PC-3 (cell line): ENCODE measurements around the gene NOP56. TPM values are rescaled to one million over a fixed set of nuclear protein-coding genes. Genes with fewer than 3 reads are reported as not detected.
"Not testable (repeated sequence)": the region's sequence is repeated elsewhere in the genome, so short reads cannot be mapped to it uniquely, and the experiment has no call there.

Source experiments
- ATAC-seq: fragments of 200-7000 bp; cut with Tn5 transposase; 2 replicates; pipeline ENCODE4 v1.9.1; 2020; ENCODE audit warnings: mild to moderate bottlenecking, moderate library complexity
- BruUV-seq: library from RNA; stranded (reverse); fragments of 400-500 nt; replicated peaks from 2 replicates; lab custom pipeline; 2021; lab: Mats Ljungman, UMichigan
- CTCF ChIA-PET: fragments of 300-600 bp; sonication (Branson Sonifier 250); formaldehyde crosslinking; loops from one replicate; lab custom pipeline; 2022; ENCODE audit warnings: antibody characterized with exemption; lab: Charles Lee
- POLR2A ChIA-PET: fragments of 300-600 bp; sonication (Branson Sonifier 250); formaldehyde crosslinking; loops from one replicate; lab custom pipeline; 2022; ENCODE audit warnings: antibody characterized with exemption; ENCODE audit not compliant: unreplicated experiment; lab: Charles Lee
- DNase-seq: peaks from one replicate; pipeline ENCODE4 v3.0.0-alpha.2; 2015
- H2AFZ ChIP-seq: fragments of 300-600 bp; sonication (generic); 2 replicates; pipeline ENCODE4 v1.6.0; 2016; ENCODE audit warnings: antibody characterized with exemption, low read length
- H3F3A ChIP-seq: fragments of 300-600 bp; sonication (generic); one replicate; pipeline ENCODE4 v1.6.0; 2017; ENCODE audit warnings: antibody characterized with exemption, low read length, control low read depth, mild to moderate bottlenecking; ENCODE audit not compliant: unreplicated experiment
- H3K27ac ChIP-seq: fragments of 300-600 bp; sonication (generic); 2 replicates; pipeline ENCODE4 v1.5.1; 2016; ENCODE audit warnings: mild to moderate bottlenecking, low read length
- H3K27me3 ChIP-seq: fragments of 300-600 bp; sonication (generic); 2 replicates; pipeline ENCODE4 v1.6.1; 2016; ENCODE audit warnings: low read length, mixed read lengths
- H3K36me3 ChIP-seq: fragments of 300-600 bp; sonication (generic); 2 replicates; pipeline ENCODE4 v1.6.1; 2016; ENCODE audit warnings: low read depth, mixed run types, low read length, mixed read lengths
- H3K4me1 ChIP-seq: fragments of 300-600 bp; sonication (generic); 2 replicates; pipeline ENCODE4 v1.5.1; 2016; ENCODE audit warnings: low read length; ENCODE audit not compliant: insufficient read depth
- H3K4me2 ChIP-seq: fragments of 300-600 bp; sonication (generic); 2 replicates; pipeline ENCODE4 v1.6.0; 2016; ENCODE audit warnings: low read length
- H3K4me3 ChIP-seq: fragments of 300-600 bp; sonication (generic); 2 replicates; pipeline ENCODE4 v1.5.1; 2016; ENCODE audit warnings: mild to moderate bottlenecking, low read length, mixed read lengths
- H3K79me2 ChIP-seq: fragments of 300-600 bp; sonication (generic); 2 replicates; pipeline ENCODE4 v1.6.1; 2017; ENCODE audit warnings: low read length, mixed read lengths
- H3K9ac ChIP-seq: fragments of 300-600 bp; sonication (generic); 2 replicates; pipeline ENCODE4 v1.6.0; 2016; ENCODE audit warnings: mild to moderate bottlenecking, low read length
- H3K9me2 ChIP-seq: fragments of 300-600 bp; sonication (generic); replicated peaks from 2 replicates; pipeline ENCODE4 v1.6.1; 2016; ENCODE audit warnings: mixed run types, low read length, mixed read lengths
- H3K9me3 ChIP-seq: fragments of 300-600 bp; sonication (generic); 2 replicates; pipeline ENCODE4 v1.6.1; 2016; ENCODE audit warnings: low read length, mixed read lengths
- H4K20me1 ChIP-seq: fragments of 300-600 bp; sonication (generic); 2 replicates; pipeline ENCODE4 v1.6.1; 2016; ENCODE audit warnings: low read length, mixed read lengths
- EZH2 ChIP-seq: fragments of 300-600 bp; sonication (generic); IDR thresholded peaks from one replicate; pipeline ENCODE4 v1.6.1; 2017; ENCODE audit warnings: antibody characterized with exemption, mild to moderate bottlenecking, low read length; ENCODE audit not compliant: unreplicated experiment
- EZH2phosphoT487 ChIP-seq: fragments of 300-600 bp; sonication (generic); IDR thresholded peaks from 2 replicates; pipeline ENCODE4 v1.6.1; 2018; ENCODE audit warnings: mild to moderate bottlenecking, antibody characterized with exemption, low read length, borderline replicate concordance
- intact Hi-C: fragments of 100-400 bp; cut with micrococcal nuclease; formaldehyde crosslinking; loops from 2 replicates; pipeline ENCODE4 v1.9.0; 2023
- total RNA-seq: library from RNA; depleted of rRNA; stranded (reverse); fragments of >200 nt; gene quantifications from 2 replicates; pipeline ENCODE4 v1.2.3, GENCODE V29; 2014
- TF ChIP-seq, protein P1 (sequence below): fragments of 300-600 bp; sonication (generic); conservative IDR thresholded peaks from 2 replicates; pipeline ENCODE4 v1.5.1; 2017; ENCODE audit warnings: antibody characterized with exemption, low read depth, mild to moderate bottlenecking, low read length

Gene NOP56
- total RNA-seq, 1 experiment from 2014 or later, result 570 TPM

GRCh38 chr20:2680046-2680445 is 27.6 kb downstream of the NOP56 start:
- TF ChIP-seq, protein P1, sequence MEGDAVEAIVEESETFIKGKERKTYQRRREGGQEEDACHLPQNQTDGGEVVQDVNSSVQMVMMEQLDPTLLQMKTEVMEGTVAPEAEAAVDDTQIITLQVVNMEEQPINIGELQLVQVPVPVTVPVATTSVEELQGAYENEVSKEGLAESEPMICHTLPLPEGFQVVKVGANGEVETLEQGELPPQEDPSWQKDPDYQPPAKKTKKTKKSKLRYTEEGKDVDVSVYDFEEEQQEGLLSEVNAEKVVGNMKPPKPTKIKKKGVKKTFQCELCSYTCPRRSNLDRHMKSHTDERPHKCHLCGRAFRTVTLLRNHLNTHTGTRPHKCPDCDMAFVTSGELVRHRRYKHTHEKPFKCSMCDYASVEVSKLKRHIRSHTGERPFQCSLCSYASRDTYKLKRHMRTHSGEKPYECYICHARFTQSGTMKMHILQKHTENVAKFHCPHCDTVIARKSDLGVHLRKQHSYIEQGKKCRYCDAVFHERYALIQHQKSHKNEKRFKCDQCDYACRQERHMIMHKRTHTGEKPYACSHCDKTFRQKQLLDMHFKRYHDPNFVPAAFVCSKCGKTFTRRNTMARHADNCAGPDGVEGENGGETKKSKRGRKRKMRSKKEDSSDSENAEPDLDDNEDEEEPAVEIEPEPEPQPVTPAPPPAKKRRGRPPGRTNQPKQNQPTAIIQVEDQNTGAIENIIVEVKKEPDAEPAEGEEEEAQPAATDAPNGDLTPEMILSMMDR, result no peak
- TF ChIP-seq EZH2phosphoT487, result no peak
- TF ChIP-seq EZH2, result no peak
- BruUV-seq, result no TSS peak
- H3K4me1 ChIP-seq, result no peaks in the 10 kb centered on the region
- no peak overlapping the region for H3K9ac ChIP-seq
- no peak overlapping the region for H3K4me3 ChIP-seq
- peaks cover 20% of the 10 kb centered on the region for H3K27me3 ChIP-seq
- ChIA-PET CTCF (no interaction called here), POLR2A (no interaction called here)
- DNase-seq (no peak), ATAC-seq (no peak)
- H4K20me1 ChIP-seq, result no peaks in the 10 kb centered on the region
- no peaks in the 10 kb centered on the region for H3K9me3 ChIP-seq
- H2AFZ ChIP-seq, result no peak overlapping the region
- no peak overlapping the region for H3K4me2 ChIP-seq
- no peaks in the 10 kb centered on the region for H3K79me2 ChIP-seq
- no peaks in the 10 kb centered on the region for H3F3A ChIP-seq
- no peaks in the 10 kb centered on the region for H3K9me2 ChIP-seq
- H3K27ac ChIP-seq, result no peak overlapping the region
- intact Hi-C loops, result no loop called here
- no peaks in the 10 kb centered on the region for H3K36me3 ChIP-seq

DNA sequence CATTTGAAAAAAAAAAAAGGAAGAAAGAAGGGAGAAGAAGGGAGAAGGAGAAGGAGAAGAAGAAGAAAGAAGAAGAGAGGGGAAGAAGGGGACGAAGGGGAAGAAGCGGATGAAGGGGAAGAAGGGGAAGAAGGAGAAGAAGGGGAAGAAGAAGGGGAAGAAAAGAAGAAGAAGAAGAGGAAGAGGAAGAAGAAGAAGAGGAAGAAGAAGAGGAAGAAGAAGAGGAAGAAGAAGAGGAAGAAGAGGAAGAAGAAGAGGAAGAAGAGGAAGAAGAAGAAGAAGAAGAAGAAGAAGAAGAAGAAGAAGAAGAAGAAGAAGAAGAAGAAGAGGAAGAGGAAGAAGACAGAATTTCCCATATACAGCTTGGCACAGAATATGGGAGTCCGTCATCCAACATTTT is 29.6 kb downstream of the NOP56 start:
- H3F3A ChIP-seq, intact Hi-C loops, CTCF ChIA-PET, ATAC-seq, POLR2A ChIA-PET, BruUV-seq, H3K4me1 ChIP-seq, H3K36me3 ChIP-seq, H3K79me2 ChIP-seq, H3K4me3 ChIP-seq, DNase-seq, H3K9ac ChIP-seq, H4K20me1 ChIP-seq, H2AFZ ChIP-seq, H3K9me2 ChIP-seq, H3K27ac ChIP-seq, H3K4me2 ChIP-seq, H3K9me3 ChIP-seq: not testable (repeated sequence)
- H3K27me3 ChIP-seq, result peaks cover 23% of the 10 kb centered on the region

- H3K4me3 ChIP-seq, H3K27ac ChIP-seq, H3K36me3 ChIP-seq, H3K9me3 ChIP-seq, BruUV-seq, intact Hi-C loops, H3K4me2 ChIP-seq, DNase-seq, H3K9ac ChIP-seq, ATAC-seq, H3K9me2 ChIP-seq, H2AFZ ChIP-seq, H3K4me1 ChIP-seq, CTCF ChIA-PET, H3K79me2 ChIP-seq, H4K20me1 ChIP-seq, H3F3A ChIP-seq: not testable (repeated sequence)
- H3K27me3 ChIP-seq, result peaks cover 23% of the 10 kb centered on the region
- POLR2A ChIA-PET, result interaction anchor here (0.5 kb wide), 1 partner anchor 496 kb away, joined by 9 read pairs; no protein-coding TSS in a partner anchor
These were observed 32.4 kb downstream of the NOP56 start for GRCh38 chr20:2684817-2685216.

- no peaks in the 10 kb centered on the region for H3K9me2 ChIP-seq
- H3K27ac ChIP-seq, result no peak overlapping the region
- H3K9me3 ChIP-seq, result no peaks in the 10 kb centered on the region
- BruUV-seq, result no TSS peak
- no peak overlapping the region for H2AFZ ChIP-seq
- no peaks in the 10 kb centered on the region for H3K79me2 ChIP-seq
- TF ChIP-seq EZH2 (no peak), EZH2phosphoT487 (no peak)
- TF ChIP-seq, protein P1, result no peak
- H3K36me3 ChIP-seq, result no peaks in the 10 kb centered on the region
- H3K4me1 ChIP-seq, result peaks cover 3% of the 10 kb centered on the region; the same call in 1 of the 2 replicates
- no peak overlapping the region for H3K4me3 ChIP-seq
- H4K20me1 ChIP-seq, result no peaks in the 10 kb centered on the region
- no peaks in the 10 kb centered on the region for H3F3A ChIP-seq
- no peak overlapping the region for H3K9ac ChIP-seq
- DNase-seq, result no peak
- H3K27me3 ChIP-seq, result peaks cover 23% of the 10 kb centered on the region
- ATAC-seq, result no peak
- CTCF ChIA-PET, result interaction anchor here (0.7 kb wide), 1 partner anchor 164 kb away, joined by 8 read pairs; no protein-coding TSS in a partner anchor
- intact Hi-C loops, result no loop called here
- POLR2A ChIA-PET, result no interaction called here
- H3K4me2 ChIP-seq, result no peak overlapping the region
These were observed 35.1 kb downstream of the NOP56 start for GRCh38 chr20:2687514-2687913.
